ENCODE data around the gene SPRED1.

The SPRED1 gene

DNA sequence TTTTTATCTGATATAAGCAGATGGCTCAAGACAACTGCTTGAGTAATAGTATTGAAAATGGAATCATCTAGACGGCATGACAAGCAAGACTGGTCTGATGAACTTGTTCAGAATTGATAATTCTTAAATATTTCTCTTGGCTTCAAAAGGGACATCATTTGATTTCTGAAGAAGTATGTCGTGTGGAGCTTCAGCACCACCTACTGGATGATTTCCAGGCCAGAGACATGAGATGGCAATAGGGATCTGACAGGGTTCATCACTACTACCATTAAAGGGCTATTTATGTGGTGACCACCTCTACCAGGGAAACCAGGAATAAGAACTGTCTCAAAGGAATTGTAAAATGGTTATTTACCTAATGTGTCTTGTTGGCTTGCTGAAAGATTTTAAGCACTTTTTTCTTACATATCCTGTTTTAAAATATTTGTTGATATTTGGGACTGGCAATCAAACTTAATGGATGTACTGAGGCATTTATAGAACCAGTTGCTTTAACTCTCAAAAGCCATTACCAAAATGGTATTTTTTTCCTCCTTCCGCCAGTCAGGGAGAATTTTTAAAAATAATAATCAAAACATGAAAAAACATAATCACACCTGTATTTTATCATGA lies 101.8 kb downstream of the SPRED1 start:
- DNase-seq (ENCODE audit: low read depth), result peak; percentile 75

DNA sequence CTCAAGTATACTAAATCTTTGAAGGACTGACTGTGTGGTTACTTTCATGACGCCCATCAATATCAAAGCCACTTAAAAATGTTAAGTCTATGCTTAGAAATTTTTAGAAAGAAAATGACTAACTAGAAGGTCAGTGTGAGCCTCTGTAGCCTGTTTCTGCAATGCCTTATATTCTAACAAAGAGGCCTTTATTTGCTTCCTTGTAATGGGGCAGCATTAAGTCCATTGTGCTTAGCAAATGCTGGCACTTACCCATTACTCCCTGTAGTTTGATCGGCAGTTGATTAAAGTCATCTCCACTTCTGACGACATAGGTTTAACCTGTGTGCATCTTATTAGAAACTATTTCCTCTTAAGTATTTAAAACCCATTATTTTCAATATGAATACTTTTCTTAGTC lies 109.7 kb downstream of the SPRED1 start:
- DNase-seq (ENCODE audit: low read depth), result no peak

DNA sequence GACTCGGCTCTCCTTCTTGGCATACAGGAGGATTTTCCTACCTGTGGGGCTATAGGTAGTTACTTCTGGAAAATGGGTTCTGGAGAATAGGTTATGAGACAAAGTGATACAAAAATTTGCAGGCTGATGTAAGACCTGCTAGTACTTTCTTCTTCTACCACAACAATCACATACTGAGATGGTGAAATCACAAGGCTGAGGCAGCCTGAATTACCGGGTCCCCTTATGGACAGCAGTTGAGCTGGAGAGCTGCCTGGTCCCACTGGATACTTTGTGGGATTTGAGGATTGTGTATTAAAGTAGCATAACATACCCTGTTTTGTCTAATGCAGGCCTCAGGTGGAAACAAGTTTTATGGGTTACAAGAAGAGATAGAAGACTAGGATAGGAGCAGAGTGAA lies 114.8 kb downstream of the SPRED1 start:
- DNase-seq (ENCODE audit: low read depth), result peak; percentile 36

DNA sequence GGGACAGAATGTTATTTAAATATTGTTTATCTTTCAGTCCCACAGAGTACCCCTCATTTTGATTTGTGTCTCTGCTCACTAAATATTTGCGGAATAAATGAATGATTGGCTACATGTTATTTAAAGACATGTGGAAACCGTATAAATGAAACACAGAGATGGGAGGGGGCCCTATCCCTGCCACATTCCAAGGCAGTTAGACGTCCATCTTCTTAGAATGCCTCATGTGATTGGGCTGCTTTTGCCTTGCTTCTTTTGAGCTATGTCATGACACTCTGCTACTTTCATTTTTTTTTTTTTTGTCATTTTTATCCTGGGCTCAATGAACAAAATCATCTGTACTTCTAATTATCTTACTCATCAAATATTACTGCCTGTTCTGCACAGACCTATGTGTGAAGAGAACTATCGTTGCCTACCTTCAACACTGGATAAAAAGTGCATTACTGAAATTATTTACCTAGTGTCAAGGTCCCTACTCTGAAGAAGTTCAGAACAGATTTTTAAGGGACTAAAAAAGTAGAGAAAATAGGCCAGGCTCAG lies 117.4 kb downstream of the SPRED1 start:
- DNase-seq (ENCODE audit: low read depth), result peak; percentile 34

DNA sequence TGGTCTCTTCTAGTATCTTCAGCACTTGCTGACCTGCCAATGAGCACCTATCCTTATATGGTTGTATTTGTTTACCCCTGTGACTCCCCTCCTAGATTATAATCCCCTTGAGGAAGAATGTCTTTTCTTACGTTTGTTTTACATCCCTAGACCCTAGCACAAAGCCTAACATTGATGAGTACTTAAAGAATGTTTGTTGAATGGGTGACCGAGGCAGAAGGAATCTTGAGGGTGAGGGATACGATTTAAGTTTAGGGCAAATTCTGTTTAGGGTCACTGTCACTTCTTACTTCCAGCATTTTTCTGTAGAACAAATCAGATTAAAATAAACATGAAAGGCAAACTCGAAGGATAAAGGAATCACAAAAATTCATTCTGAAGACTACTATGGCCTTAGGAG lies 120.4 kb downstream of the SPRED1 start:
- DNase-seq (ENCODE audit: low read depth), result peak; percentile 59

DNA sequence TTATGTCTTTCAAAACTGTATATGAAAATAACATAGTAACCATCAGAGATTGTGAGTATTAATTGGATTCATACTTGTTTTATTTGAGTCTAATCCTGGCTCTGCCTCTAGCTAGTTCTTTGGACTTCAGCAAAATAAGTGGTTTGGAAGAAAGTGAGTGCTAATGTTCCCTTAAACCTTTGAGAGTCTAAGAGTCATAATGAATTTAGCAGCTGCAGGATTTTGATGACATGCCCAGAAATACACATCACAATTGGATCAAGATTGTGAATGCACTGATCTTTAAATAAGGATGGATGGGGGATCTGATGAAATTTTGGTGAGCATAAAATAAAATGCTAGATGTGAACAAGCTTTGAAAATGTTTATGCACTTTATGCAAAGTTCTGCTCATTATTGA lies 121.4 kb downstream of the SPRED1 start:
- no peak for DNase-seq (ENCODE audit: low read depth)

DNA sequence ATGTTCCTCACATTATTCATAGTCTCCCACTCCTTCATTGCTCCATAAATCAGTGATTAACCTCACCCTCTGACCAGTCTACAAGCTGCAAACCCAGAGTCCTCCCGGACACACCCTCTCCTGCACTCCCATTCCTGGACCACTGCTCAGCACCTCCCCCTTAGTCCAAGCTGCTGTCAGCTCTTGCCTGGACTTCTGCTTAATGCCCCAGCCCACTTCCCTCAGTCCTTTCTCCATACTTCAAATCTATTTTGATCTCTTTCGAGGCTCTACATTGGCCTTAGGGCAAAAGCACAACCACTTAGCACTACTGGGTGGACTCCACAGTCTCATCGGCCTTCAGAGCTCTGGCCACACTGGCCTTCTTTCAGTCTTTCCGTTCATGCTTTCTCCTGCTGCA lies 121.9 kb downstream of the SPRED1 start:
- DNase-seq (ENCODE audit: low read depth), result no peak

DNA sequence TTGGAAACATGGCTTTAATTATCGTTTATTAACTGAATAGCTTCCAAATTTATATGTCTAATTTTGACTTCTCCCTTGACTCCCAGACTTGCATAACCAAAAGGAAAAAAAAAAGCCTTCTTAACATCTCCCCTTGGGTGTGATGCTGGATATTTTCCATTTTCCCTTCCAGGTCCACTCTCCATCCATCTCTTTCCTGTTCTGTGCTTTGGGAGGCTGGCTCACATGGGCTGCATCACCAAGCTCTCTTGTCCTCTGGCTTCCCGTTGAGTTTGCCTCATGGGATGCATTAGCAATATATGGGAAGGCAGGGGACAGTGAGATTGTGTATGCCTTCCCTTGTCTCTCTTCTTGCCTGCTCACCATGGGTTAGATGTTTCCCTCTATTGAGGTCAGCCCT lies 123.4 kb downstream of the SPRED1 start:
- DNase-seq (ENCODE audit: low read depth), result no peak

DNA sequence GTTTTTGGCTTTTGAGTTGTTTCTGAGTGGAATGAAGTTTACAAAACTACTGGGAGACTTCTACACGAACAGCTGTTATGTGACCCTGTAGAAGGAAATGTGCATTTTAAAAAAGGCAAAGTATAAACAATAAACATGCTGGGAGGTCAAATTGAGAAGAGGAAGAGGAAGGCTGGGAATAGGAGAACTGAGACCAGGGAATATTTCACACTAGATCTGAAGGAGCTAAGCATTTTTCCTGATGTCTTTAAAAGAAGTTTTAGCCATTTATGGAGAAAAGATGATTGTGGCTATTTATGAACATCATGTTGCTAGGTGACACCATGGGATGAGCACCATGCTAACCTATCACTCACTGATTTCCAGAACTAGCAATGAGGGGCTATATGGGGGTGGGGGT lies 125.0 kb downstream of the SPRED1 start:
- DNase-seq (ENCODE audit: low read depth), result no peak

DNA sequence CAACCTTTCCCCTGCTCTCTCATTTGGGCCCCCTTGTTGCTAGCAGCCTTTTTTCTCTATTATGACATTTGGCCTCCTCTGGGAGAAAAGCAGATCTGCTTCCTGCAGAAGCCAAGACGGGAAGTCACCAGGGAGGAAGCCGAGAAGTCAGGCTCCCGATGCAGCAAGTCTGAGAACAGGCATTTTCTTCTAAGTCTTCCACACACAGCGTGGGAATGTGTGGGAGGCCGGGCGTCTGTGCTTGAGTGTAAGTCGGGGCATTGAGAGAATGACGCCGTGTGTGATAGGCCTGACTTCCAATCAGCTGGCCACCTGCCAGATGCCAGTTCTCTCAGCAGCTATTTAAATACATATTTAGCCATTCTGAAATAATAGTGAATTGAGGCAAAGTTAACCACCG lies 125.5 kb downstream of the SPRED1 start:
- no peak for DNase-seq (ENCODE audit: low read depth)

DNA sequence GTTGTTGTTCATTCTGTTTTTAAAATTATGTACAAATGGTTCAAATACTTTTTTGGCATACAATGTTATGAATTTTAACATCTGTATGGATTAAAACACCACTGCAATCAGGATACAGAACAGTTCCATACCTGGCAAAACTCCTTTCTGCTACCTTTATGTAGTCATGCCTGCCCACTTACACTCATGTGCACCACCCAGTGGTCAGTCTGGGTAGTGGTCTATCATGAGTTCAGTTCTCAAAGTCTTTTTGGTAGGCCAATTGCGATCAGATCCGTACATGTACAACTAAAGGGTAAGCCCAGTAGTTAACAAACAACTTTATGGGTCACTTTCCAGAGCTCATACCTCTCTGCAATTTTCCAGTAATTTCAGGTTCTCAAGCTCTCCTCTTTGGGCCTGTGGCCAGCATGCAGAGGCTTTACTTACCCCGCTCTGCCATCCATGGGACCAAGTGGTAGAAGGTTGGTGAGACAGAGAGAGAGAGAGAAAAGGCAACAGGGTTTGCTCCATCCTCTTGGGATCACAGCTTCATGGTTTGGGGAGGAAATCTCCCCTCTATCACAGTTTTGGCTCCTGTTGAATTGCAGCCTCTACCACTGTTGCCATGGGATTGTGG lies 137.4 kb downstream of the SPRED1 start:
- DNase-seq (ENCODE audit: low read depth), result peak; percentile 60

DNA sequence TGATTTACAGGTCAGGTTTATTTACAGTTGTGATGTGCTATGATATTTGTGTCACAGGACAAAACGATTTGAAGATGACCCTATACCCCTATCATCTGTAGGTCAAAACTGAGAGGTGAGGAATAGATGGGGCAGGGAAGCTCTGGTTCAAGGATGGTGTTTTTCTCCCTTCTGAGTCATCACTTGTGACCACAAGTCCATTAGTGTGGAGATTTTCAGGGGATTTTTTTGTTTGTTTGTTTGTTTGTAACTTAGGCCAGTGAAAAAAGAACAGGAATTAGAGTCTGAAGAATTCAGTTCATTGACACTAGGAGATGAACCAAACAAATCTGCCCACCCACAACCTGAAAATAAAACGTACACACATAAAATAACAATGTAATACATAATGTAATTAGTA lies 138.6 kb downstream of the SPRED1 start:
- DNase-seq (ENCODE audit: low read depth), result no peak

DNA sequence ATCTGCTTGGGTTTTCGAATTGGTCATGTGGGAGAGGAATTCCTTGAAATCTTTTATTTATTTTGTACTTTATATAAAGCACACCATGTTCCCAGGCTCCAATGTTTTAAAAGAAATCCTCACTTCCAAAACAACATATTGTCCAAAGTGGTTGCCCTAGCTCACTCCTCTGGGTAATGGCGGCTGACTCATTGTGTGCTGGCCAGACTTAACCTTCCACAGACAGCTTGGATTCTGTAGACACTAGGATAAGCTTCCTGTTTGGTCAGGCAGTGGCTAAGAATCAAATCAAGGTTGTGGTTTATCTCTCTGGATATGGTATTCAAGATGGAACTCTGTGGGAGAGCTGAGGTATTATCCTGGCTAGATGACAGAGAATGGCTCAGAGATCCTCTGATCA lies 145.5 kb downstream of the SPRED1 start:
- peak; percentile 96 for DNase-seq (ENCODE audit: low read depth)

DNA sequence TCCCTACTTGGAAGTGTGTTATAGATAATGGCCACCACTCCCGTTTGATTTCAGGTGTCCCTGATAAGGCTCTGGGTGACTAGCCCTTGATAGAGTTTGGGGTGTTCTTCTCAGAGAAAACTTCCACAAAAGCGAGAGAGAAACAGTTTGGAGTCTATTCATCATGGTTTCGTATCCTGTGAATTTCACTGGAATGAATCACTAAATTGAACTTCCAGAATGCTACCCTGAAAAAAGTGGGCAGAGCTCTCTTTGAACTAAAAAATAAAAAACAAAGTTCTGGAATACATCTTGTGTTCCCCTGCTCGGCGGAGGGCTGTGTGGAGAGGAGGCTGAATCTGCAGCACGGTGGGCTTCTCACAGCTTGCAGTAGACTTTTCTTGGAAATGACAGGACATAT lies 148.5 kb downstream of the SPRED1 start:
- peak; percentile 44 for DNase-seq (ENCODE audit: low read depth)

DNA sequence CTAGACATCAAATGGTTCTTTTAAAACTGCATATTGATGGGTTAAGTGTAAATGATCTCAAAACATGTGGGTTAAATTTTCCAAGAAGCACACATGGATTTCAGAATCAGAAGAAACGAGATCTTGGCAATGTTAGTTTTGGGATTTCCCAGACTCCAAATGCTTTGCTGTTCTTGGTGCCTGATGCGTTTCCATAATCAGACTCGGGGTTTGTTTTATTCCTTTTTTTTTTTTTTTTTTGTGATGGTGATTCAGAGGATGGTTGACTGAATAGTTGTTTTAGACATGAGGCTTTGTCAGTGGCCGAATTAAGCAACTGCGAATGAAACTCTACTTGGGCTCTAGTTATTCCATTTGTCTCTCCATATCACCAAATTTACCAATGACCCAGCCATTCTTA lies 149.1 kb downstream of the SPRED1 start:
- DNase-seq (ENCODE audit: low read depth), result peak; percentile 28

DNA sequence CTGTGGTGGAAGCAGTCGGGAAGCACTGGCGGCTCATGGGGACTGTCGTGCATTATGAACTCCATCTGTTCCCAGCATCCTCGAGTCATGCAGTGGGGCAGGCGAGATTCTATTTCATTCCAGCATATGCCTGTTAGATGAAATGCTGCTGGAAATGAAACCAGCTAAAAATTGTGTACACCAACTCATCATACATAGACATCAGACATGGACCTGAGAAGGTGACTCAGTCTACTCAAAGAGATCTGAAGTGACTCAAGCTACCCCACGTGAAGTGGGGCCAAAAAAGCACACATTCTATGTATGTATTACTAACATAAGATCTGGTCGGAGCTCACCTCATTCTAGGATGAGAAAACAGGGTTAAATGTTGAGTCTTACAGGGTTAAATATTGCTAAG lies 153.8 kb downstream of the SPRED1 start:
- peak; percentile 9 for DNase-seq (ENCODE audit: low read depth)
